Ovary (tissue), 3 donors: ENCODE measurements around the gene TRAF2.

Source experiments
- CTCF ChIP-seq, 3 donors: fragments of 450-650 bp in 2 of 3; fragments of 200-600 bp in 1 of 3; IDR thresholded peaks; one replicate each; pipeline versions ENCODE4 v1.5.1 to v1.8.0; 2016 to 2022; ENCODE audit warnings: antibody characterized with exemption in 3 of 3, mild to moderate bottlenecking in 1 of 3
- EP300 ChIP-seq: sonication (generic); formaldehyde crosslinking; IDR thresholded peaks from one replicate; pipeline ENCODE4 v1.6.1; 2017; ENCODE audit warnings: antibody characterized with exemption
- POLR2A ChIP-seq: fragments of 450-650 bp; IDR thresholded peaks from one replicate; pipeline ENCODE4 v1.6.1; 2017; ENCODE audit warnings: antibody characterized with exemption, mild to moderate bottlenecking, moderate library complexity
- donor health status: DM: no; HTN: no; CAD: no.

- TF ChIP-seq CTCF (IDR thresholded peaks at IDR 0.05) (no peak), POLR2A (no peak), EP300 (no peak)
Observed at GRCh38 chr9:136913701-136914438, 27.6 kb downstream of the TRAF2 start.
